ENCODE data around the gene COL1A2.
A peak's percentile ranks its signal among the peaks of the same experiment; 100 is the strongest.

DNA sequence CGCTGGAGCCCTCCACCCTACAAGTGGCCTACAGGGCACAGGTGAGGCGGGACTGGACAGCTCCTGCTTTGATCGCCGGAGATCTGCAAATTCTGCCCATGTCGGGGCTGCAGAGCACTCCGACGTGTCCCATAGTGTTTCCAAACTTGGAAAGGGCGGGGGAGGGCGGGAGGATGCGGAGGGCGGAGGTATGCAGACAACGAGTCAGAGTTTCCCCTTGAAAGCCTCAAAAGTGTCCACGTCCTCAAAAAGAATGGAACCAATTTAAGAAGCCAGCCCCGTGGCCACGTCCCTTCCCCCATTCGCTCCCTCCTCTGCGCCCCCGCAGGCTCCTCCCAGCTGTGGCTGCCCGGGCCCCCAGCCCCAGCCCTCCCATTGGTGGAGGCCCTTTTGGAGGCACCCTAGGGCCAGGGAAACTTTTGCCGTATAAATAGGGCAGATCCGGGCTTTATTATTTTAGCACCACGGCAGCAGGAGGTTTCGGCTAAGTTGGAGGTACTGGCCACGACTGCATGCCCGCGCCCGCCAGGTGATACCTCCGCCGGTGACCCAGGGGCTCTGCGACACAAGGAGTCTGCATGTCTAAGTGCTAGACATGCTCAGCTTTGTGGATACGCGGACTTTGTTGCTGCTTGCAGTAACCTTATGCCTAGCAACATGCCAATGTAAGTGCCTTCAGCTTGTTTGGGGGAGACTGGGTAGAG, at the start of gene COL1A2:
- TF ChIP-seq, protein P1, sequence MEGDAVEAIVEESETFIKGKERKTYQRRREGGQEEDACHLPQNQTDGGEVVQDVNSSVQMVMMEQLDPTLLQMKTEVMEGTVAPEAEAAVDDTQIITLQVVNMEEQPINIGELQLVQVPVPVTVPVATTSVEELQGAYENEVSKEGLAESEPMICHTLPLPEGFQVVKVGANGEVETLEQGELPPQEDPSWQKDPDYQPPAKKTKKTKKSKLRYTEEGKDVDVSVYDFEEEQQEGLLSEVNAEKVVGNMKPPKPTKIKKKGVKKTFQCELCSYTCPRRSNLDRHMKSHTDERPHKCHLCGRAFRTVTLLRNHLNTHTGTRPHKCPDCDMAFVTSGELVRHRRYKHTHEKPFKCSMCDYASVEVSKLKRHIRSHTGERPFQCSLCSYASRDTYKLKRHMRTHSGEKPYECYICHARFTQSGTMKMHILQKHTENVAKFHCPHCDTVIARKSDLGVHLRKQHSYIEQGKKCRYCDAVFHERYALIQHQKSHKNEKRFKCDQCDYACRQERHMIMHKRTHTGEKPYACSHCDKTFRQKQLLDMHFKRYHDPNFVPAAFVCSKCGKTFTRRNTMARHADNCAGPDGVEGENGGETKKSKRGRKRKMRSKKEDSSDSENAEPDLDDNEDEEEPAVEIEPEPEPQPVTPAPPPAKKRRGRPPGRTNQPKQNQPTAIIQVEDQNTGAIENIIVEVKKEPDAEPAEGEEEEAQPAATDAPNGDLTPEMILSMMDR (IDR thresholded peaks at IDR 0.05), result peak in 1 of 4 experiments; percentile 2
- TF ChIP-seq POLR2A (IDR thresholded peaks at IDR 0.05), result peak; percentile 48 to 68
